Esophagus squamous epithelium (tissue), 4 donors: ENCODE results near the gene GPAT3.

ENCODE experiments used
- CTCF ChIP-seq, 6 experiments: fragments of 450-650 bp in 4 of 6; fragments of 200-600 bp in 2 of 6; sonication (generic) in 2 of 6; IDR thresholded peaks; one replicate each; pipeline ENCODE4 v1.5.1; 2016 to 2019; ENCODE audit warnings: antibody characterized with exemption in 6 of 6, mild to moderate bottlenecking in 4 of 6, moderate library complexity in 4 of 6
- POLR2A ChIP-seq, 4 donors: fragments of 450-650 bp; IDR thresholded peaks; one replicate each; pipeline ENCODE4 v1.6.1; 2017; ENCODE audit warnings: antibody characterized with exemption in 4 of 4, mild to moderate bottlenecking in 4 of 4, moderate library complexity in 3 of 4

GRCh38 chr4:83490876-83491450 lies 44.9 kb upstream of the GPAT3 start:
- TF ChIP-seq CTCF (IDR thresholded peaks at IDR 0.05): peak in 5 of 6 experiments; percentile 38 to 71 (median 63)
- no peak for TF ChIP-seq POLR2A (IDR thresholded peaks at IDR 0.05)
